HepG2 (cell line): ENCODE data around the gene LTA4H. TPM values are rescaled to one million over a fixed set of nuclear protein-coding genes. Genes with fewer than 3 reads are reported as not detected.
A peak's percentile ranks its signal among the peaks of the same experiment; 100 is the strongest.

Experiments
- ASH2L ChIP-seq: fragments of 300-600, 200-600 bp; sonication (generic); IDR thresholded peaks from 2 replicates; pipeline ENCODE4 v1.7.0; 2017; ENCODE audit warnings: low read depth, mild to moderate bottlenecking, moderate library complexity, mixed read lengths, low read length; ENCODE audit not compliant: insufficient read length
- CC2D1A ChIP-seq: sonication (generic); formaldehyde crosslinking; IDR thresholded peaks from 2 replicates; pipeline ENCODE4 v1.8.1; 2023; ENCODE audit warnings: mild to moderate bottlenecking, missing genetic modification reagents
- CHD2 ChIP-seq: IDR thresholded peaks from 2 replicates; pipeline ENCODE4 v1.6.1; 2011; ENCODE audit warnings: low read depth, low read length, improper control_type of control experiment
- FOSL2 ChIP-seq: sonication (generic); formaldehyde crosslinking; IDR thresholded peaks from 2 replicates; pipeline ENCODE4 v1.4.0; 2020; ENCODE audit warnings: missing genetic modification reagents
- FOXP1 ChIP-seq, 2 experiments: fragments of 450-650 bp in 1 of 2; IDR thresholded peaks; 2 replicates each; pipeline ENCODE4 v1.6.1; 2017 to 2018; ENCODE audit warnings: antibody characterized with exemption in 1 of 2
- LCORL ChIP-seq, 2 experiments: fragments of 450-650 bp in 1 of 2; sonication (generic) in 1 of 2; formaldehyde crosslinking in 1 of 2; IDR thresholded peaks; 2 replicates each; pipeline versions ENCODE4 v1.5.0 to v1.6.1; 2017 to 2020; ENCODE audit warnings: antibody characterized with exemption in 1 of 2, missing genetic modification reagents in 1 of 2
- MZF1 ChIP-seq: sonication (generic); formaldehyde crosslinking; IDR thresholded peaks from 2 replicates; pipeline ENCODE4 v1.8.1; 2023; ENCODE audit warnings: mild to moderate bottlenecking, missing genetic modification reagents, borderline replicate concordance
- NR3C1 ChIP-seq: sonication (generic); formaldehyde crosslinking; IDR thresholded peaks from 2 replicates; pipeline ENCODE4 v1.4.0; 2020; ENCODE audit warnings: missing genetic modification reagents
- POGK ChIP-seq: sonication (generic); formaldehyde crosslinking; conservative IDR thresholded peaks from 2 replicates; pipeline ENCODE4 v1.8.0; 2022; ENCODE audit warnings: mild to moderate bottlenecking, moderate library complexity, missing genetic modification reagents
- RFX1 ChIP-seq: fragments of 450-650 bp; IDR thresholded peaks from 2 replicates; pipeline ENCODE4 v1.6.1; 2017
- SALL1 ChIP-seq: sonication (generic); formaldehyde crosslinking; IDR thresholded peaks from 2 replicates; pipeline ENCODE4 v1.8.0; 2022; ENCODE audit warnings: mild to moderate bottlenecking, missing genetic modification reagents
- ZBTB14 ChIP-seq: sonication (generic); formaldehyde crosslinking; IDR thresholded peaks from 2 replicates; pipeline ENCODE4 v1.4.0; 2020; ENCODE audit warnings: missing genetic modification reagents
- ZNF160 ChIP-seq: sonication (generic); formaldehyde crosslinking; IDR thresholded peaks from 2 replicates; pipeline ENCODE4 v1.8.0; 2022; ENCODE audit warnings: mild to moderate bottlenecking, inconsistent platforms, missing genetic modification reagents
- ZNF234 ChIP-seq: sonication (generic); formaldehyde crosslinking; conservative IDR thresholded peaks from 2 replicates; pipeline ENCODE4 v1.5.1; 2020; ENCODE audit warnings: mild to moderate bottlenecking, missing genetic modification reagents
- ZNF713 ChIP-seq: sonication (generic); formaldehyde crosslinking; IDR thresholded peaks from 2 replicates; pipeline ENCODE4 v1.4.0; 2020; ENCODE audit warnings: mild to moderate bottlenecking, missing genetic modification reagents
- ZSCAN30 ChIP-seq: sonication (generic); formaldehyde crosslinking; IDR thresholded peaks from 2 replicates; pipeline ENCODE4 v1.5.0; 2020; ENCODE audit warnings: mild to moderate bottlenecking, missing genetic modification reagents
- polyA plus RNA-seq, 8 experiments: library from polyadenylated mRNA; depleted of rRNA in 3 of 8; stranded (reverse) in 7 of 8; unstranded in 1 of 8; fragments of >200 nt; fragmentation: Illumina TruSeq in 4 of 8; extraction: Trizol in 4 of 8; gene quantifications; 2 replicates each; pipeline versions ENCODE4 v1.2.1 to v1.2.3, GENCODE V29; 2011 to 2016; ENCODE audit warnings: low read depth in 4 of 8, missing spikeins in 1 of 8, mixed read lengths in 1 of 8; ENCODE audit not compliant: insufficient read depth in 1 of 8
- total RNA-seq, 5 experiments: library from RNA; depleted of rRNA; stranded (reverse); fragments of >200 nt; fragmentation: Illumina TruSeq; extraction: Trizol; gene quantifications; 2 replicates each; pipeline ENCODE4 v1.2.3, GENCODE V29; 2016; ENCODE audit warnings: low read depth in 1 of 5
- TF ChIP-seq, protein P1 (sequence below): sonication (generic); formaldehyde crosslinking; IDR thresholded peaks from 2 replicates; pipeline ENCODE4 v1.4.0; 2020; ENCODE audit warnings: mild to moderate bottlenecking, low read depth, missing genetic modification reagents
- TF ChIP-seq, protein P2 (sequence below): IDR thresholded peaks from 2 replicates; pipeline ENCODE4 v1.6.1; 2012; ENCODE audit warnings: low read length, improper control_type of control experiment

The LTA4H gene
- total and polyA plus RNA-seq, 2 of the 13 experiments (the other 11 are each of a cell fraction or from before 2014, with no cell fraction given): 87.5 to 90.4 TPM

- TF ChIP-seq, protein P1, sequence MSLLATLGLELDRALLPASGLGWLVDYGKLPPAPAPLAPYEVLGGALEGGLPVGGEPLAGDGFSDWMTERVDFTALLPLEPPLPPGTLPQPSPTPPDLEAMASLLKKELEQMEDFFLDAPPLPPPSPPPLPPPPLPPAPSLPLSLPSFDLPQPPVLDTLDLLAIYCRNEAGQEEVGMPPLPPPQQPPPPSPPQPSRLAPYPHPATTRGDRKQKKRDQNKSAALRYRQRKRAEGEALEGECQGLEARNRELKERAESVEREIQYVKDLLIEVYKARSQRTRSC (CRISPR knock-in tag): no peak
- TF ChIP-seq FOSL2 (CRISPR knock-in tag) (peak; percentile 36), ASH2L (peak; percentile 98), POGK (CRISPR knock-in tag) (0 out of 2 replicates have a peak, but pooled peaks have one; percentile 50), CHD2 (peak; percentile 33; the same call in 1 of the 2 replicates), ZSCAN30 (CRISPR knock-in tag) (no peak), ZNF160 (CRISPR knock-in tag) (peak; percentile 43; the same call in 1 of the 2 replicates), CC2D1A (CRISPR knock-in tag) (no peak), NR3C1 (CRISPR knock-in tag) (no peak), MZF1 (CRISPR knock-in tag) (peak; percentile 37; the same call in 1 of the 2 replicates), ZNF713 (CRISPR knock-in tag) (no peak), ZNF234 (no peak), ZBTB14 (no peak), SALL1 (CRISPR knock-in tag) (peak; percentile 61), FOXP1 (IDR thresholded peaks at IDR 0.05) (no peak), FOXP1 (CRISPR knock-in tag; IDR thresholded peaks at IDR 0.05) (no peak), RFX1 (no peak), LCORL (IDR thresholded peaks at IDR 0.05) (no peak), LCORL (CRISPR knock-in tag; IDR thresholded peaks at IDR 0.05) (peak; percentile 60; the same call in 1 of the 2 replicates)
- TF ChIP-seq, protein P2, sequence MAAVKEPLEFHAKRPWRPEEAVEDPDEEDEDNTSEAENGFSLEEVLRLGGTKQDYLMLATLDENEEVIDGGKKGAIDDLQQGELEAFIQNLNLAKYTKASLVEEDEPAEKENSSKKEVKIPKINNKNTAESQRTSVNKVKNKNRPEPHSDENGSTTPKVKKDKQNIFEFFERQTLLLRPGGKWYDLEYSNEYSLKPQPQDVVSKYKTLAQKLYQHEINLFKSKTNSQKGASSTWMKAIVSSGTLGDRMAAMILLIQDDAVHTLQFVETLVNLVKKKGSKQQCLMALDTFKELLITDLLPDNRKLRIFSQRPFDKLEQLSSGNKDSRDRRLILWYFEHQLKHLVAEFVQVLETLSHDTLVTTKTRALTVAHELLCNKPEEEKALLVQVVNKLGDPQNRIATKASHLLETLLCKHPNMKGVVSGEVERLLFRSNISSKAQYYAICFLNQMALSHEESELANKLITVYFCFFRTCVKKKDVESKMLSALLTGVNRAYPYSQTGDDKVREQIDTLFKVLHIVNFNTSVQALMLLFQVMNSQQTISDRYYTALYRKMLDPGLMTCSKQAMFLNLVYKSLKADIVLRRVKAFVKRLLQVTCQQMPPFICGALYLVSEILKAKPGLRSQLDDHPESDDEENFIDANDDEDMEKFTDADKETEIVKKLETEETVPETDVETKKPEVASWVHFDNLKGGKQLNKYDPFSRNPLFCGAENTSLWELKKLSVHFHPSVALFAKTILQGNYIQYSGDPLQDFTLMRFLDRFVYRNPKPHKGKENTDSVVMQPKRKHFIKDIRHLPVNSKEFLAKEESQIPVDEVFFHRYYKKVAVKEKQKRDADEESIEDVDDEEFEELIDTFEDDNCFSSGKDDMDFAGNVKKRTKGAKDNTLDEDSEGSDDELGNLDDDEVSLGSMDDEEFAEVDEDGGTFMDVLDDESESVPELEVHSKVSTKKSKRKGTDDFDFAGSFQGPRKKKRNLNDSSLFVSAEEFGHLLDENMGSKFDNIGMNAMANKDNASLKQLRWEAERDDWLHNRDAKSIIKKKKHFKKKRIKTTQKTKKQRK: no peak
Measured at GRCh38 chr12:96035283-96036236, at the start of gene LTA4H (continued).
